Measurements from ENCODE around the gene NLGN1.

The NLGN1 gene

GRCh38 chr3:173862701-173863100 lies 465.2 kb downstream of the NLGN1 start:
- CTCF ChIA-PET = interaction anchor here (0.6 kb wide), 1 partner anchor 244 kb away, joined by 3 read pairs; no protein-coding TSS in a partner anchor
- TF ChIP-seq LEF1 (IDR thresholded peaks at IDR 0.05; ENCODE audit: borderline replicate concordance) = no peak
- no peak for TF ChIP-seq FOXM1 (IDR thresholded peaks at IDR 0.05; ENCODE audit: borderline replicate concordance)
- no peak for TF ChIP-seq SUZ12 (IDR thresholded peaks at IDR 0.05)
- no peak for TF ChIP-seq PKNOX1 (IDR thresholded peaks at IDR 0.05)
- no peak for TF ChIP-seq TARDBP (IDR thresholded peaks at IDR 0.05)
- no peak for TF ChIP-seq NFRKB (IDR thresholded peaks at IDR 0.05)
- TF ChIP-seq ZNF384 (IDR thresholded peaks at IDR 0.05) = no peak
- no peak for TF ChIP-seq SP1 (IDR thresholded peaks at IDR 0.05)
- TF ChIP-seq FOXK2 (IDR thresholded peaks at IDR 0.05) = no peak
- TF ChIP-seq HDGF (IDR thresholded peaks at IDR 0.05; ENCODE audit: borderline replicate concordance) = no peak
- no peak for TF ChIP-seq BHLHE40 (IDR thresholded peaks at IDR 0.05; ENCODE audit: borderline replicate concordance)
- no peak for TF ChIP-seq CTBP1 (IDR thresholded peaks at IDR 0.05; ENCODE audit: borderline replicate concordance)
- no peak for TF ChIP-seq ARNT (IDR thresholded peaks at IDR 0.05)
- no peak for TF ChIP-seq ELF4 (IDR thresholded peaks at IDR 0.05)
- TF ChIP-seq FOXA1 (IDR thresholded peaks at IDR 0.05) = no peak
- TF ChIP-seq L3MBTL2 (conservative IDR thresholded peaks at IDR 0.05) = no peak
- POLR2A ChIA-PET = no interaction called here
- DNase-seq (ENCODE audit: extremely low spot score) = no peak

GRCh38 chr3:173863551-173863950 lies 466.0 kb downstream of the NLGN1 start:
- ChIA-PET POLR2A (no interaction called here), CTCF (interaction anchor here (0.5 to 0.6 kb wide), 2 partner anchors 66 to 245 kb away, joined by 3 read pairs; no protein-coding TSS in a partner anchor)
- no peak for DNase-seq (ENCODE audit: extremely low spot score)
- TF ChIP-seq NFRKB (IDR thresholded peaks at IDR 0.05) (no peak), FOXA1 (IDR thresholded peaks at IDR 0.05) (no peak), HDGF (IDR thresholded peaks at IDR 0.05; ENCODE audit: borderline replicate concordance) (no peak), ZNF384 (IDR thresholded peaks at IDR 0.05) (no peak), PKNOX1 (IDR thresholded peaks at IDR 0.05) (no peak)

- no peak for DNase-seq (ENCODE audit: extremely low spot score)
- ChIA-PET POLR2A (no interaction called here), CTCF (no interaction called here)
- no peak for TF ChIP-seq FOXM1 (IDR thresholded peaks at IDR 0.05; ENCODE audit: borderline replicate concordance)
- no peak for TF ChIP-seq SP1 (IDR thresholded peaks at IDR 0.05)
- no peak for TF ChIP-seq HDGF (IDR thresholded peaks at IDR 0.05; ENCODE audit: borderline replicate concordance)
- TF ChIP-seq ARNT (IDR thresholded peaks at IDR 0.05) = no peak
- no peak for TF ChIP-seq BHLHE40 (IDR thresholded peaks at IDR 0.05; ENCODE audit: borderline replicate concordance)
- TF ChIP-seq ELF4 (IDR thresholded peaks at IDR 0.05) = no peak
- TF ChIP-seq FOXA1 (IDR thresholded peaks at IDR 0.05) = no peak
- no peak for TF ChIP-seq SUZ12 (IDR thresholded peaks at IDR 0.05)
- TF ChIP-seq FOXK2 (IDR thresholded peaks at IDR 0.05) = no peak
- no peak for TF ChIP-seq NFRKB (IDR thresholded peaks at IDR 0.05)
- no peak for TF ChIP-seq L3MBTL2 (conservative IDR thresholded peaks at IDR 0.05)
- TF ChIP-seq PKNOX1 (IDR thresholded peaks at IDR 0.05) = no peak
- no peak for TF ChIP-seq LEF1 (IDR thresholded peaks at IDR 0.05; ENCODE audit: borderline replicate concordance)
- no peak for TF ChIP-seq CTBP1 (IDR thresholded peaks at IDR 0.05; ENCODE audit: borderline replicate concordance)
- TF ChIP-seq TARDBP (IDR thresholded peaks at IDR 0.05) = no peak
- no peak for TF ChIP-seq ZNF384 (IDR thresholded peaks at IDR 0.05)
These were observed 468.5 kb downstream of the NLGN1 start for GRCh38 chr3:173865900-173866498.

- POLR2A ChIA-PET = no interaction called here
- DNase-seq (ENCODE audit: extremely low spot score) = no peak
- CTCF ChIA-PET = no interaction called here
- no peak for TF ChIP-seq ELF4 (IDR thresholded peaks at IDR 0.05)
- TF ChIP-seq TARDBP (IDR thresholded peaks at IDR 0.05) = no peak
- TF ChIP-seq SUZ12 (IDR thresholded peaks at IDR 0.05) = no peak
- TF ChIP-seq SP1 (IDR thresholded peaks at IDR 0.05) = no peak
- no peak for TF ChIP-seq L3MBTL2 (conservative IDR thresholded peaks at IDR 0.05)
- TF ChIP-seq PKNOX1 (IDR thresholded peaks at IDR 0.05) = no peak
- no peak for TF ChIP-seq ZNF384 (IDR thresholded peaks at IDR 0.05)
- TF ChIP-seq CTBP1 (IDR thresholded peaks at IDR 0.05; ENCODE audit: borderline replicate concordance) = no peak
- no peak for TF ChIP-seq LEF1 (IDR thresholded peaks at IDR 0.05; ENCODE audit: borderline replicate concordance)
- TF ChIP-seq FOXM1 (IDR thresholded peaks at IDR 0.05; ENCODE audit: borderline replicate concordance) = no peak
- no peak for TF ChIP-seq BHLHE40 (IDR thresholded peaks at IDR 0.05; ENCODE audit: borderline replicate concordance)
- TF ChIP-seq HDGF (IDR thresholded peaks at IDR 0.05; ENCODE audit: borderline replicate concordance) = no peak
- no peak for TF ChIP-seq NFRKB (IDR thresholded peaks at IDR 0.05)
- TF ChIP-seq FOXA1 (IDR thresholded peaks at IDR 0.05) = no peak
- TF ChIP-seq FOXK2 (IDR thresholded peaks at IDR 0.05) = no peak
- no peak for TF ChIP-seq ARNT (IDR thresholded peaks at IDR 0.05)
These were observed 472.2 kb downstream of the NLGN1 start for GRCh38 chr3:173869766-173870165.

- ChIA-PET POLR2A (no interaction called here), CTCF (no interaction called here)
- TF ChIP-seq ZNF384 (IDR thresholded peaks at IDR 0.05) = no peak
- TF ChIP-seq L3MBTL2 (conservative IDR thresholded peaks at IDR 0.05) = no peak
- no peak for TF ChIP-seq CTBP1 (IDR thresholded peaks at IDR 0.05; ENCODE audit: borderline replicate concordance)
- TF ChIP-seq ARNT (IDR thresholded peaks at IDR 0.05) = no peak
- TF ChIP-seq SP1 (IDR thresholded peaks at IDR 0.05) = no peak
- TF ChIP-seq SUZ12 (IDR thresholded peaks at IDR 0.05) = no peak
- no peak for TF ChIP-seq FOXM1 (IDR thresholded peaks at IDR 0.05; ENCODE audit: borderline replicate concordance)
- TF ChIP-seq BHLHE40 (IDR thresholded peaks at IDR 0.05; ENCODE audit: borderline replicate concordance) = no peak
- DNase-seq (ENCODE audit: extremely low spot score) = no peak
These were observed 473.4 kb downstream of the NLGN1 start for GRCh38 chr3:173870976-173871375.
